Stimulated activated CD8-positive, alpha-beta memory T cell treated with anti-CD3 and anti-CD28 coated beads, Interleukin-12 subunit alpha, Interleukin-12 subunit beta, amount 100 ng/mL, for 24 hours (primary cell): Measurements from ENCODE around the gene MYO1C.

Experiments used
- DNase-seq: peaks from one replicate; pipeline ENCODE4 v3.0.0-alpha.2; 2020; ENCODE audit errors: extremely low read depth

MYO1C gene

GRCh38 chr17:1485423-1486376 is 6.8 kb downstream of the MYO1C start:
- no peak for DNase-seq

- no peak for DNase-seq
Measured at GRCh38 chr17:1484676-1485422, 7.6 kb downstream of the MYO1C start.

GRCh38 chr17:1484060-1484535 is 8.4 kb downstream of the MYO1C start:
- no peak for DNase-seq

GRCh38 chr17:1482680-1483079 is 9.8 kb downstream of the MYO1C start:
- no peak for DNase-seq

GRCh38 chr17:1481736-1482135 is 10.8 kb downstream of the MYO1C start:
- no peak for DNase-seq

- DNase-seq: no peak
Measured at GRCh38 chr17:1480747-1481465, 11.6 kb downstream of the MYO1C start.

GRCh38 chr17:1478418-1478817 is 14.1 kb downstream of the MYO1C start:
- DNase-seq: no peak

GRCh38 chr17:1475321-1475854 is 17.1 kb downstream of the MYO1C start:
- no peak for DNase-seq

GRCh38 chr17:1474402-1475189 is 17.9 kb downstream of the MYO1C start:
- DNase-seq: no peak

GRCh38 chr17:1473841-1474240 is 18.6 kb downstream of the MYO1C start:
- DNase-seq: no peak

GRCh38 chr17:1473170-1473569 is 19.3 kb downstream of the MYO1C start:
- DNase-seq: no peak

- no peak for DNase-seq
Measured at GRCh38 chr17:1471911-1472821, 20.3 kb downstream of the MYO1C start.

GRCh38 chr17:1471490-1471889 is 21.0 kb downstream of the MYO1C start:
- no peak for DNase-seq

GRCh38 chr17:1470755-1471462 is 21.6 kb downstream of the MYO1C start:
- no peak for DNase-seq

- no peak for DNase-seq
Measured at GRCh38 chr17:1470071-1470754, 22.3 kb downstream of the MYO1C start.

- no peak for DNase-seq
Measured at GRCh38 chr17:1469231-1469852, 23.1 kb downstream of the MYO1C start.

GRCh38 chr17:1467898-1468492 is 24.5 kb downstream of the MYO1C start:
- no peak for DNase-seq

- no peak for DNase-seq
Measured at GRCh38 chr17:1467258-1467657, 25.2 kb downstream of the MYO1C start.
